GM21367 (cell line): ENCODE data around the gene RIMS3.
"Not testable (repeated sequence)": the region's sequence is repeated elsewhere in the genome, so short reads cannot be mapped to it uniquely, and the experiment has no call there.

Experiments
- ATAC-seq: cut with Tn5 transposase; IDR thresholded peaks from one replicate; pipeline ENCODE4 v1.9.1; 2021; ENCODE audit not compliant: unreplicated experiment

The RIMS3 gene

GRCh38 chr1:40665335-40666171 is at the start of gene RIMS3:
TSS of gene RIMS3 (minus strand) at chr1:40665682. CDS start at chr1:40641925, 23,757 bp downstream.
- ATAC-seq, result peak; percentile 70

DNA sequence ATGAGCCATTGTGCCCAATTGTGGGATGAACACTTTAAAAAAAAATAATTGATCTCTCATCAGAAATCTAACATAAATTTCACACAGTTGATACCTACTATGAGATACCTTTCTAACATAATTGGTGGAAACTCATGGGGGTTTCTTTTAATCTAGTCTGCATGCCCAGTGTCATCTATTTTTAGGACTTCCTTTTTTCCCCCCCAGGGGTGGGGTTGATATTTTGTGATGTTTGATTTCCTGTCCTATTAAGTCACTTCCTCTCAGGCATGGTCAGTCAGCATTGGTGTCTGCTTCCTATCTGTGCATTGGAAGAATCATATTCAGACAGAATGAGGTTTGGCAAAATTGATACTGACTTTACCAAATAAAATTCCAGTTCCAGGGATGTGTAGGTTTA is 47.5 kb upstream of the RIMS3 start:
- ATAC-seq, result no peak

DNA sequence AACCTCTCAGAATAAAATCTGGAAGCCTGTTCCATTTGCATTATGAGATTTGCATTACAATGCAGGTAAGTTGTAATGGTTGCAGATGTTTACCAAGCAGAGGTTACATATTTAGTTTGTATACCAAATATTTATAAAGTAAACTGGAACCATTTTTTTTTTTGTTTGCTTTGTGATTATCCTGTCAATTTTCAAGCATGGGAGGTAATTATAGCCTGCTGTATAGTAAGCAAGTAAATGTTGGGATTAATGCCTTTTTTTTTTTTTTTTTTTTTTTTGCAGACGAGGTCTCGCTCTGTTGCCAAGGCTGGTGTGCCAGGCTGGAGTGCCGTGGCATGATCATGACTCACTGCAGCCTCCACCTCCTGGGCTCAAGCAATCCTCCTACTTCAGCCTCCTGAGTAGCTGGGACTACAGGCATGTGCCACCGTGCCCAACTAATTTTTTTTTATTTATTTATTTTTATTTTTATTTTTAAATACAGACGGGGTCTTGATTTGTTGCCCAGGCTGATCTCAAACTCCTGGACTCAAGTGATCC is 47.0 kb upstream of the RIMS3 start:
- ATAC-seq, result no peak

DNA sequence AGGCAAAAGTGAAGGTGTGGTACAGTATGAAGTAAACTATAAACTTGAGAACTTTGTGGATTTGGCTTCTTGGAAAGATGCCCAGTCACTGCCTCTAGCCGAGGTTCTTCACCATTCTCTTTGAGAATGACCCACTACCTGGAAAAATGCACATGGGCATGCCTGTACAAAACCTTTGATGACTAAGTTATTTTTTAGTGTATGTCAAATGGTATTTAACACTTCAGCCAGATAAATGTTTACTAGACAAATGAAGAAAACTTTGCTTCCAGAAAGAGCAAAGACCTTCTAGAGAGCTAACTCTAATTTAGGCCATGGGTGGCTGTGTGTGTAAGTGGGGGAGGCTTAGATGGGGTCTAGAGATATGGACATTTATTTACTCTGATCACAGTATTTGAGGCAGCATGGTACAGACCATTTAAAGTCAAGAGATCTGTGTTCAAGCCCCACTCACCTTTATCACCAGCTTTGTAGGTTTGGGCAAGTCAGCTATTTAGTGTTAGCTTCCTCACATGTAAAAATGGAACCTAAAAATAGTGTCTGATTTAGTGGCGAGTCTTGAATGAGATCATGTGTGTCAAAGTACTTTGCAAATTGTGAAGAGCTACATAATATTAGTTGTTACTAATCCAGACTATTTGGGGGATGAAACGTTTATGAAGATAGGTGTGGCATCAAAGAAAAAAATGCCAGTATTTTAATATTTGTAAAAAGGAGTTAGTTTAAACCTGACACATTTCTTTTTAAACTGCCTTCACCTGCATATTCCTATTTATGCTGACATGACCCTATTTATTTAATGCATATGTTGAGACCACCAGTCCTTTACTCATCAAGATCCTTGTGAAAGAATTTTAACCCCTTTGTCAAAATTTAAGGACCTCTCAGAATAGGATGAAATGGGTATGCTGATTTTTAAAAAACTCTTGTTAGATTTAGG is 46.3 kb upstream of the RIMS3 start:
- no peak for ATAC-seq

GRCh38 chr1:40710581-40711315 is 45.3 kb upstream of the RIMS3 start:
- no peak for ATAC-seq

DNA sequence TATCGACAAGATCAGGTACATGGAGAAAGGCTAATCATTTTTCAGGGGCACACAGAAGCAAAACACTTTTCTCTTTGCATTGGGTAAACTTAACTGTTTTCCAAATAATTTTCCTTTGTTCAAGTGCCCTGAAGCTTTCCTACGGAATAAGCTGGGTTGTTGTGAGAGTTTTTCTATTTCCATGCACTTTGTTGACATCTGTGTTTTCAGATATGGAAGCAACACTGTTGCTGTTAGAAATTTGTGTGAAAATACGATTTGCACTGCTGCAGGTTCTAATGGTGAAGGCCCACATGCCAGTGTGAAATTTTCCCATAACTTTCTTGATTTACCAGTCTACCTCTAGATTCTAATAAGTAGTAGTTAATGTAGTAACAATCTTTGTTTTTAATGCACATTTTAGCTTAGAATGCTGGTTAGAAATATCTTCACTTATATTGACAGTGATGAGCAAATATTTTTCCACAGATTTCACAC is 44.4 kb upstream of the RIMS3 start:
- no peak for ATAC-seq

GRCh38 chr1:40709100-40709801 is 43.8 kb upstream of the RIMS3 start:
- peak; percentile 66 for ATAC-seq

GRCh38 chr1:40708750-40709099 is 43.2 kb upstream of the RIMS3 start:
- peak; percentile 37 for ATAC-seq

GRCh38 chr1:40706626-40707025 is 41.1 kb upstream of the RIMS3 start:
- ATAC-seq, result no peak

- ATAC-seq, result no peak
Observed at GRCh38 chr1:40704817-40705733, 39.6 kb upstream of the RIMS3 start.

GRCh38 chr1:40703316-40703715 is 37.8 kb upstream of the RIMS3 start:
- ATAC-seq, result no peak

DNA sequence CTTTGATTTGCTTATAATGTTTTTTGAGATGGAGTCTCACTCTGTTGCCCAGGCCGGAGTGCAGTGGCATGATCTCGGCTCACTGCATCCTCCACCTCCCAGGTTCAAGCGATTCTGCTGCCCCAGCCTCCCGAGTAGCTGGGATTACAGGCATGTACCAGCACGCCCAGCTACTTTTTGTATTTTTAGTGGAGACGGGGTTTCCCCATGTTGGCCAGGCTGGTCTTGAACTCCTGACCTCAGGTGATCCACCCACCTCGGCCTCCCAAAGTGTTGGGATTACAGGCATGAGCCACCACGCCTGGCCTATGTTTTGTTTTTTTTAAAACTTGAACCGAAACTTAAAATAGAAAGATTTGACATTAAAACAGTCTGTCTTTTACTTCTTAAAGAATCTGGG is 37.3 kb upstream of the RIMS3 start:
- ATAC-seq, result not testable (repeated sequence)

GRCh38 chr1:40701684-40702083 is 36.2 kb upstream of the RIMS3 start:
- no peak for ATAC-seq

GRCh38 chr1:40699787-40700186 is 34.3 kb upstream of the RIMS3 start:
- ATAC-seq, result no peak

- no peak for ATAC-seq
Observed at GRCh38 chr1:40697436-40697835, 32.0 kb upstream of the RIMS3 start.

DNA sequence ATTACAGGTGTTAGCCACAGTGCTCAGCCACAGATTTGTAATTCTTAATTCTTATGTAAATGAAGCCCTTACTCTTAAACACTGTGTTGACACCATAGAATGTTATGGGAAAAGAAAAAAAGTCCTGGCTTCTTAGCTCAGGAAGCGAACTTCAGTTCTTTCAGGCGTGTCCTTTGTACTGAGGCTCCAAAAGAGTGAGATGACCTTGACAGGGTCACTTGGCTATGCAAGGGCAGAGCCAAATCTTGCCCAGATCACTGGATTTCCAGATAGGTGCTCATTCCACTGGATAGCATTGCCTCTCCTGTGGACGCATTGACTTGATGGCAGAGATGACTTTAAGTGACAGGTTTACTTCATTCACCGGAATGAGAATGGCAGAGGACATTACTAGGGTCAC is 30.8 kb upstream of the RIMS3 start:
- no peak for ATAC-seq

GRCh38 chr1:40694353-40694874 is 28.9 kb upstream of the RIMS3 start:
- no peak for ATAC-seq

DNA sequence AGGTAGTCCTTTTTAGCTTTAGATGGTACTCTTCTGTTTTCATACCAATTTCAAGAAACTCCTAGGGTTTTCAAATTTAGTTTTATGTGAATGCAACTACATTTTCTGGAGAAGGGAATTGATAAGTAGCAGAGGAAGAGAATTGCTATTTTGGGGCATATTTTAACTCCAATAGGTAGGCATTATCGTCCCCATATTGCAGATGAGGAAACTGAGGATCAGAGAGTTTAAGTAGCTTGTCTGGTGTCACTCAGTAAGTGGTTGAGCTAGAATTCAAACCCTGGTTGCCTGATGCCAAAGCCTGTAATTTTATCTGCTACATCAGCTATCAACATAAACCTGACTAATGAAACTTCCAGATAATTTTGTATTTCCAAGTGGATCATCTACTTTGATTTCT is 27.9 kb upstream of the RIMS3 start:
- no peak for ATAC-seq

- no peak for ATAC-seq
Observed at GRCh38 chr1:40692429-40692895, 27.0 kb upstream of the RIMS3 start.
